IPS DF 4.7 (cell line): ENCODE data around the gene DAB2IP.

Experiments
- DNase-seq: peaks from one replicate; pipeline ENCODE4 v3.0.0-alpha.2; 2013; ENCODE audit warnings: low spot score; ENCODE audit errors: extremely low read depth

DAB2IP gene

DNA sequence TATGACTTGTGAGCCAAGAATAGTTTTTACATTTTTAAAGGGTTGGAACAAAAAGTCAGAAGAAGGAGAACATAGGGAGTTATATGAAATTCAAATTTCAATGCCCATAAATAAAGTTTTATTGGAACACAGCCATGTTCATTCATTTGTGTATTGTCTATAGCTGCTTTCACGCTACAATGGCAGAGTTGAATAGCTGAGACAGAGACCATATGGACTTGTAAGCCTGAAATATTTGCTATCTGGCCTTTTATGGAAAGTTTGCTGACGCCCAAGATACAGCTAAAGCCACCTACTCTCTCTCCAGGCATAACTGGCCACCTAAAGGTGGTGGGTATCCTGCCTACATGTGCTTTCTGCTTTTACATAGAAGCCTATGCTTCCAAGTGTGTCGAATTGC is 10.9 kb downstream of the DAB2IP start:
- DNase-seq = no peak

DNA sequence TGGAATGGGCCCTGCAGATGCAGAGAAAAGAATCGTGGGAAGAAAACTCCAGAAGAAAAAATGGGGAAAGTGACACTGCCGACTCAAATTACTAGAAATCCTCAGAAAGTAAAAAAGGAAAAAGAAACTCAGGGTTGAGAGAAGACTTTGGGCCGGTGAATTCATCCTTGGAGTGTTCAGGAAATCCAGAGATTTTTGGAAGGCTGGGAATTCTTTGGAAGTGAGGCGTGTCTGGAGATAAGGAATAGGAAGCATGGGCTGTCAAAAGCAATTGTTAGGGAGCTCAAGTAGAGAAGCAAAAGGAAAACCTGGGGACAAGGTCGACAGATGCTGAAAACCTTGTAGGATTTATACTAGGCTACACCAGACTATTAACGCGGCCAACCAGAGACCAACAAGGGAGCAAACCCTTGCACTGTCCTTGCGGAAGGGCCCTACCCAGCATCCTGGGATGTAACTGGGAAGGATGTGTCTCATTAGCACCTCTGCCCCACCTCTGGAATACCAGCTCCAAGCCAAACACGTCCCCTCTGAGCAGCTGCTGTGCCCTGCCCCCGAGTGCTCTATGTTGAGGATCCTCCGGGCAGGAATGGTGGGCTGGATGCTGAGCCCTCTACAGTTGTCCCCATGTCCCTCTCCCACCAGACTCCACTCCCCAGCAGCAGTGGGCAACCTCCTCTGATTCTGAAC is 11.6 kb downstream of the DAB2IP start:
- DNase-seq = no peak

DNA sequence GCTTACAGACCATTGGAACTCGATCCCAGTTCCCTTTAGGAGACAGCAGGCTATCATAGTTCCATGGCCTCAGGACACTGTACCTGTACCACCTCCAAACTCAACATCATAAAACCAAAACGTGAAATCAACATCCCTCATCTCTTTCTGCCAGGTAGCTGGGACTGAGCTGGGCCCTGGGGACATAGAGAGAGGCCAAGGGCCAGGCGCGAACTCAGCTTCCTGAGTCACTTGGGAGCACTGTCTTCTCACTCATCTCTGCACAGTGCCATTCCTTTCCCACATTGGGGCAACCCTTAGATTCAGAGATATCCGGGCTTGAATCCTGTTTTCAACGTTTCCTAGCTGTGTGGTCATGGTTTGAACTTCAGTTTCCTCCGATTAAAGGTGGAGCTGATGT is 12.2 kb downstream of the DAB2IP start:
- no peak for DNase-seq

DNA sequence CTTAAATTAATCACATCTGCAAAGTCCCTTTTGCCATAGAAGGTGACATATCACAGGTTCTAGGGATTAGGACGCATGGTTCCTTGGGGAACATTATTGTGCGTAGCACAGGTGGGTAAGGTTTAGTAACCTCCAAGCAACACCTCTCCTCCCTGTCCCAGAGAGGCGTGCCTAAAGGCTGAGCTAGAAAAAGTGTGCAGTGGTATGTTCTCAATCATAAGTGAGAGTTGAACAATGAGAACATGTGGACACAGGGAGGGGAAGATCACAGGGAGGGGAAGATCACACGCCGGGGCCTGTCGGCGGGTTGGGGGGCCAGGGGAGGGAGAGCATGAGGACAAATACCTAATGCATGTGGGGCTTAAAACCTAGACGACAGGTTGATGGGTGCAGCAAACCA is 14.9 kb downstream of the DAB2IP start:
- DNase-seq = no peak

DNA sequence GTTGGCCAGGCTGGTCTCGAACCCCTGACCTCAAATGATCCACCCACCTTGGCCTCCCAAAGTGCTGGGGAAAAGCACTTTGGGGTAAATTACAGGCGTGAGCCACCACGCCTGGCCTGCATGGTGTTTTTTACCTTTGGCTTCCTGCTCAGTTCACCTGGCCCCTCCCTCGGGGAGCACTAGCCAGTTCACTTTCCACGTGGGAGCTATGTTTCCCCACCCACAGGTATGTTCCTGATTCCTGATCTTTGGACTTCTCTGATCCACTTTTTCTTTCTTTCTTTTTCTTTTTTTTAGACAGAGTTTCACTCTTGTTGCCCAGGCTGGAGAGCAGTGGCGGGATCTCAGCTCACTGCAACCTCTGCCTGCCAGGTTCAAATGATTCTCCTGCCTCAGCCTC is 15.8 kb downstream of the DAB2IP start:
- no peak for DNase-seq

DNA sequence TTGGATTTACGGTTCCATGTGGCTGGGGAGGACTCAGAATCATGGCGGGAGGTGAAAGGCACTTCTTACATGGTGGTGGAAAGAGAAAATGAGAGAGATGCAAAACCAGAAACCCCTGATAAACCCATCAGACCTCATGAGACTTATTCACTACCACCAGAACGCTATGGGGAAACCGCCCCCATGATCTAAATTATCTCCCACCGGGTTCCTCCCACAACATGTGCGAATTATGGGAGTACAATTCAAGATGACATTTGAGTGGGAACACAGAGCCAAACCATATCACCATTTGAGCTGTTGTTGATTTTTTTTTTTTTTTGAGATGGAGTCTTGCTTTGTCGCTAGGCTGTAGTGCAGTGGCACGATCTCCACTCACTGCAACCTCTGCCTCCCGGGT is 16.5 kb downstream of the DAB2IP start:
- no peak for DNase-seq

DNA sequence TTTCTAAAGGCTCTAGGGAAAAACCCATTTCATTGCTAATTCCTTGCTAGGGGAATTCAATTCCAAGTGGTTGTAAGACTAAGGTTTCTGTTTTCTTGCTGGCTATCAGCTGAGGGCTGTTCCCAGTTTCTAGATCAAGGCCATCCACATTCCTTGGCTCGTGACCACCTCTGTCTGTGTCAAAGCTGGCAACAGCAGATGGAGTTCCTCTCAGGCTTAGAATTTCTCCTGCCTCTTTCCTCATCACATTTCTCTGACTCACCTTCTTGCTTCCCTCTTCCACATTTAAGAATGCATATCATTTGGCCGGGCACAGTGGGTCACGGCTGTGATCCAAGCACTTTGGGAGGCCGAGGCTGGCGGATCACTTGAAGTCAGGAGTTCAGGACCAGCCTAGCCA is 19.0 kb downstream of the DAB2IP start:
- no peak for DNase-seq

DNA sequence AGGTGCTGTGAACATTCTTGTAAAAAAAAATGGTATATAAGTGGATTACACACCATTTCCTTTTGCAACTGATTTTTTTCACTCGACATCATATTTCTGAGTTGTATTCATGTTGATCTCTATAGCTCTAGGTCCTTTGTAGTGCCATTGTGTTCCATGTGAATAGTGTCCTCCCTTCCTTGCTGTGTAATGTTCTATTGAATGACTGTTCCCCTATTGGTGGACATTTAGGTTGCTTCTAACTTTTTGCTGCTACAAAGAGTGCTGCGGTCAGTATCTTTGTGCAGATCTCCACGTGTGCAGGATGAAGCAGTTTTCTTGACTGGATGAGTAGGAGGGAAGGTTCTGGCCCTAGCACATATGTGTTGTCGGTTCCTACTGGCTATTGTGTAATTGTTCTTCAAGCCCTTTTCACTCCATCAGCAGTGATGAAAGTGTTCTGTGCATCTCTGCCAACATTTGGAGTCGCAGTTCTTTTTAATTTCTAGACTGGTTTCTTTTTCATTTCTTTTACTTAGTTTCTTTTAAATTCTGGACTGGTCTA is 20.2 kb downstream of the DAB2IP start:
- DNase-seq = no peak

DNA sequence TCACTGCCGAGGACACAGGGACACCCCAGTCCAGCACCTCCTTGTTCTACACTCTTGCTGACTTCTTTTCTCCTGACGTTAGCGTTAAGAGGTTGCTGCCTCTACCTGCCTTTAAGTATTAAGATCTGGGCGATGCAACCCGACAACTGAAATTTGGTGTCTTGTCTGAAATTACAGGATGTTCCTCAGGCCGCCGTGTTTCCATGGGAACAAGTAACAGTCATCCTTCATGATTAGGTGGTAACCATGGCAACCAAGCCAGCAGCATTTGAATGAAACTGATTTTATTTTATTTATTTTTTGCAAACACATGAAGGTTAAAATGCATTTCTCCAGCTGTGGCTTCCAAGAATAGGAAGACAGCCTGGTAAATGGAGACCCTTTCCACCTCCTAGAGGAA is 20.8 kb downstream of the DAB2IP start:
- no peak for DNase-seq

DNA sequence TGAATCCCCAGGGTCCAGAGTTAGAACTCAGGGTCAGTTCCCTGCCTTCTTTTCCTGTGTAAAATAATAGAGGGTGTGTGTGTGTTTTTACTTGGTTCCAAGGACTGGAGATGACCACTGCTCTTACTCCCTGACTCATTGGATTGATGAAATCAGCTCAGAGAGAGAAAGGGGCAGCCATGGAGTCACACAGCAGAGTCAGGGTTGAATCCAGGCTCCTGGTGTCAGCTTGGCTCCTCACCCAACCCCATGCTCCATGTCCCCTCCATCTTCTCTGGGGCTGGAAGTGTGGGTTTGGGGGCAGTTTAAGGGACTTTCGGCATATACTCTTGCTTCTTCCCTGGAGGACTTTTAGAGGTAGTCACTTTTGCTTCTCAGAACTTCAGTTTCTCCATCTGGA is 21.6 kb downstream of the DAB2IP start:
- no peak for DNase-seq

DNA sequence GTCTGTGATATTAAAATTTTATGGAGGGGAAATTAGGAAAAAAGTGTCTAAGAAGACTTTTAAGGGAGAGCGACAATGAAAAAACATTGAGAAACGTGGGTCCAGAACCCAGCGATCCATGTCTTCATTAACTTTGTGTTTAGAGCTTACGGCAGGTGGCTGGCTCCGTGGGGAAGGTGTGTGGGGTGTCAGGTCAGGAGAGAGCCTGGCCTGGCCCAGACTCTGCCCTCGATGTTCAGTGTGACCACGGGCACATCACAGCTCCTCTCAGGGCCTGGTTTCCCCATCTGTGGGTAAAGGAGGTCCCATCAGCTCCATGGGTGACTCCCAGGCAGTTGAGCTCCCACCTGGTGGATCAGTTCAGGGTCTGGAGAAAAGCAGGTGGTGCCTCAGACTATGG is 22.1 kb downstream of the DAB2IP start:
- DNase-seq = no peak

DNA sequence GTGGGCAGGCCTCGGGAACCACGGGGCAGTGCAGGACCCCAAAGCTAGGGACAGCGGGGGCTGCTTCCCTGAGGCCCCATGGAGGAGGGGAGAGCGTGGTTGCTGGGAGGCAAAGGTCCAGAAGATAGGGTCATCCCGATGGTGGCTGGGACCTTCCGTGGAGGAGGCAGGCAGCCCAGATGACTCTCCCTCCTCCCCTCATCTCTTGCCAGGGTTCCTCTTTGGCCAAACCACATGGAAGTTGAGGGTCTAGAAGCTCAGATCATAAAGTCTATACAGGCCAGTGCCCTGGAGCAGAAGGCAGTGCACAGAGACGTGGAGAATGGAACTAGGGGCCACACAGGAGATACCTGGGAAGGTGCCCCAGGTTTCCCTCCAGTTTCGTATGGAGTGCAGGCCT is 22.6 kb downstream of the DAB2IP start:
- no peak for DNase-seq

DNA sequence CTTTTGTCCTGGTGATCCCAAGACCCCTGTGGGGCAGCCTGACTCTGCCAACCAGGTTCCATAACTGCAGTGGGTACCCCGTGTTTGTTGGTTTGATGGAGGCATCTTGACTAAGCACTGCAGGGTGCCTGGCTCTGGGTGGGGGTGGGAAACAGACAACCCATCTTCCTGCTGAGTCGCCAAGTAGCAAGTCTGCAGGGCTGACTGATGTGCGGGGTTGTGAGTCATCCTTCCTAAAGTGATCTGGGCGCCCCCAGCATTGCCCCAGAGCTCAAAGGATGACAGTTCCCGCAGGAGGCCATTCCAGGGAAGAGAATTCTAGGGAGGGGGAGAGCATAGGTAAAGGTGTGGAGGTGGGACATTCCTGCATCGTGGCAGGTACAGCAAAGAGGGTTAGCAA is 23.5 kb downstream of the DAB2IP start:
- no peak for DNase-seq

DNA sequence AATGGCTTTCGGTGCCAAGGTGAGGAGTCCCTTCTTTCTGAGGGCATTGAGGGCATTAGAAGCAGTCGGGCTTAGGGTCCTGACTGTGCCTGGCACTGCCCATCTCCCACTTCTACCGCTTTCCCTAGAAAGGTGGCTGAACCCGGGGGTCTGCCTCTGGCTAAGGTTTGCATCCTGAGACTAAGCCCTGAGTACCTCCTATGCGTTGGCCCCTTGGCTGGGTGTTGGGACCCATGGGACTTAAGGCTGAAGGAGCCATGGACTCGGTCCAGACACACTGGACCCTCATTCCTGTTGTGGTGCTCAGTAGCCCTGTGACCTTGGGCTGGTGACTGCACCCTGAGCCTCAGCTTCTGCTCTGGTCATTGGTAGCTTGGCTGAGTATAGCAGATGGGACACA is 23.9 kb downstream of the DAB2IP start:
- DNase-seq = no peak

DNA sequence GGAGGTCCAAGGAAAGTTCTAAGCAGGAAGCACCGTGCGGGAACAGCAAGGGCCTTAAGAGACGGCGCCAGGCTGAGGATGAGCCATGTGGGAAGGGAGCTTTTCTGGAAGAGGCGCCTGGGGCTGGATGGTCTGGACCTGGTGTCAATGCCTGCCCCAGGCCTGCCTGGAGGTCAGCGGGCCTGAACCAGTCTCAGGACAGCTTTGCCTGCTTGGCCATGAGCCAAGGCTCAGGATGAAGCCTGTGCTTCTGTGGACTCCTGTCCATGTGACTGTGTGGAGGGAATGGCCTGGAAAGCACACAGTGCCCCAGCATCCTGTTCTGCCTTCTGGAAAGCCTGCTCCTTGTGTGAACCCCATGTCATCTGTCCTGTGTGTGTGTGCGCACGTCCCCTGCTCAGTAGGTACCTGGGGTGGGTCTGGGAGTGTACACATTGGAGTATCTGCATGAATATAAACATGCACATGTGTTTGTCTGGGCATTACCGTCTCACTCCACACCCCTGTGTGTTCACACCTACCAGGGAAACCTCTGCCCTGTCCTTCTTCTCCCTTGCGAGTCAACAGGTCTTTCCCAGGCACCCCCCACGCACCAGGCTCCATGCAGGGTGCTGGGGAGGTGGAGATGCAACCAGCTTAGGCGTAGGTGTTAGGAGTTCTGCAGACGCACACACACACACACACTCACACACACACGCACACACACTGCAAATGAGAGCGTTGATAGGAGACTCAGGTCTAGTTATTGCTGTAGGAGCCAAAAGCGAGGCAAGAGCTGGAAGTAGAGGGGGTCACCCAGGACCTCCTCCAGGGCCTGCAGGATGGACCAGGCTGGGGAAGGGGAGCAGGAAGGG is 24.8 kb downstream of the DAB2IP start:
- DNase-seq = no peak

DNA sequence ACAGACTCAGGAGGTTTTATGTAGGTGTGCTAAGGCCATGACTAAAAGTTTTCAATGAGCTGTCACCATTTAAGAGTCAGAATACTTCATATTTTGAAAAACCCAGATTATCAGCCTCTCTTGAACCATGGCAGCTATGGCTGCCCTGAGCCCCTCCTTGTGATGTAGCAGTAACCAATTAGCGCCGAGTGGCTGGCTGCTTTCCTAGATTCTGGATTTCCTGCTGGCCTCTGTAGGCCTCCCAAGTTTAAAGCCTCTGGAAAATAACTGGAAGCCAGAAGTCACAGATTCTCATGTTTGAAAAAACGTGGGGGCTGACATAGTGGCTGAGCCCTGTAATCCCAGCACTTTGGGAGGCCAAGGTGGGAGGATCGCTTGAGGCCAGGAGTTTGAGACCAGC is 25.5 kb downstream of the DAB2IP start:
- no peak for DNase-seq

DNA sequence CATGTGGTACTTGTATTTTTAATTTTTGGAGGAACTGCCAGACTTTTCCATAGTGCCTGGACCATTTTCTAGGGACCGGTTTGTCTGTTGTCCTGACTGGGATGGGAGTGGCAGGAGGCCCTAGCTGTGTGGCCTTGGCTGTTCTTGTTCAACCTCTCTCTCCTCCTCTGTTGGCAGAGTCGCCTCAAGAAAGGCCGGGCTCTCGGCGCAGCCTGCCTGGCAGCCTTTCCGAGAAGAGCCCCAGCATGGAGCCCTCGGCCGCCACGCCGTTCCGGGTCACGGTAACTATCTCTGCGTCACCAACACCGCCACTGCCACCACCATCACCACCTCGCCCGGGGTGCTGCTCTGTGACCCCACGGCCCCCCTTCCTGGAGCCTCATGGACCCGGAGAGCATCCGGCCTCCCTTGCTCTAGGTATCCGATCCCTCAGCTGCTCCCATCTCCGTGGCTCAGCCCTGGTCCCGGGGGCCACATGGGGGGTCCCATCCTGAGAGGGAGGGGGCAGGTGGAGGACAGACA is 27.1 kb downstream of the DAB2IP start:
- DNase-seq = no peak

DNA sequence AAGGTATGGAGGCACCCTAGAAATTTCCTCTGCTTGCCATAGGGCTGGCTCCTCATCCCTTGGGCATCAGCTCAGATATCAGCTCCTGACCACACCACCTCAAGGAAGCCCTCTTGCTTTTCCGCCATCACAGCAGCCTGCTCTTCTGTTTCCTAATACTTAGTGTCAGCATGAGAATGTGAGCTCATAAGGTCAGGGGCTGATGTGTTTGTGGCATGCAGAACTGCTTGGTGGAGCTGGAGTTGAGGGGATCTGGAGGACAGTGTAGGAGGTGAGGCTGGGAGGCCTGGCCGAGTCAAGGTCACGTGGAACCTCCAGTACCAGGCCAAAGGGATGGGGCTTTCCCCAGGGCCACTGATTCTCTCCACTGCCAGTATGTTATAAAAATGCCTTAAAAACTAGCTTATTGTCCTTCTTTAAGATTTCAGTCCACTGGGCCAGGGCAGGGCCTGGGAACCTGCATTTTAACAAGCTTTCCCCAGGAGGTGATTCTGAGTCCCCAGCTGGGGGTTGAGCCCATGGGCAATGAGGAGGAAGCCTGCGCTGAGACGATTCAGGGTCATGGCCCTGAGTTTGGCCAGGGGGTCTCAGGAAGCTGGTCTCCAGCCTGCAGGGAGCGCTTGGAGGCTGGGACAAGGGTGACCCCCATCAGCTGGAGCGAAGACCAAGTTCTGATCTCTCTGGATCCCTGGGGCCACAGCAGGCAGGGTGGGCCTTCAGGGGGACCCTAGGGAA is 28.6 kb downstream of the DAB2IP start:
- DNase-seq = no peak

DNA sequence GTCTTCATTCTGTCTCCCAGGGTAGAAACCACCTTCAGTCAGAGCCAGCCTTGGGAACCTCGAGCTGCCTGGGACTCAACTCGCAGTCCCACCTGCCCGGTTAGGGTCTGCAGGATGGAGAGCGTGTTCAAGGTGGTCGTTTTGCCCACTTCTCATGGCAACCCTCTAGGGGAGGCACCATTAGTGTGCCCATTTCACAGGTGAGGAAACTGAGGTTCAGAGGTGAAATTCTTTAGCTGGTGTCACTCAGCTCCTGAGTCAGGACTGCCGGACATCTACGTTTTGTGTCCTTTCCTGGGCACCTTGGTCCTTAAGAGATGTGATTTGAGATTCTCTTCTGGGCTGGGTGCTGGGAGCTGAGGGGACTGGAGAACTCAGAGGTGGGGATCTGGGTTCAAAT is 30.0 kb downstream of the DAB2IP start:
- DNase-seq = no peak

DNA sequence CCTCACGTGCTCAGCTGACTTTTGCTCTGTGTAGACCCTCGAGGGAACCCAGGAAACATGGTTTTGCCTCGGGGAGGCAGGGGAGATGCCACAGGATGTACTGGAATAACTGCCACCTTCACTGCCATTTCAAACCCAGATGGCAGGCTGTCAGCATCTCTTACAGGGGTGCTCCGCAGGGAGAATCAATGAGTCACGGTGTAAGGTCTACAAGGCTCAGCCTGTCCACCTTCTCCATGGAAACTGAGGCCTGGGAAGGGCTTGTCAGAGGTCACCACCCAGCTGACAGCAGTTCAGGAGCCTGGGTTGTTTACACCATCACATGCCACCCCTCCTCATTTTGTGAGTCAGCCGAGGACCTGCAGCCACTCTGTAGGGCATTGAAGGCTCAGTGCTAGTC is 30.8 kb downstream of the DAB2IP start:
- no peak for DNase-seq

DNA sequence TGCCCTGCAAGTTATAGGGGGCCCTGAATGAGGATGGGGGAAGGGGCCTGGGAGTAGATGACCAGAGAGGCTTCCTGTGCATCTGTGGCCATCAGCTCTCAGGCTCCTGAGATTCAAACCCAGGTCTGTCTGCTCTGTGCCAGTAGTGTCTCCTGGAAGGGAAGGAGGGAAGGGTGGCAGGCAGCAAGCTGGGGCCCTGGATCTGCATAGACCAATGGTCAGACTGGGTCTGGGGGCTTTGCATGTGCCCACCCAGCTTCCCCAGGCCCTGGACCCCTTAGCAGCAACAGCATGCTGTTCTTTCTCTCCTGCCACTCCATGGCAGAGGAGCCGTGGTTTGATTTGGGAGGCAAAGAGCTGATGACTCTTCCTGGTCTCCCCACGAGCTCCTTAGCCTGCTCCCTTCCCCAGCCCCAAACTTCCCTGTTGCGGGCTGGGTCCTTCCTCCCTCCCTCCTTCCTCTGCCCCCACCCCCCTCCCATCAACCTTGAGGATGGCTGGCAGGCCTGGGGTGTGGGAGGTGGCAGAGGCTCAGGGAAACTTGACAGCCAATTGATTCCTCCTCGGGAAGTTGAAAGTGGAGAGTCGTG is 31.6 kb downstream of the DAB2IP start:
- DNase-seq = no peak

DNA sequence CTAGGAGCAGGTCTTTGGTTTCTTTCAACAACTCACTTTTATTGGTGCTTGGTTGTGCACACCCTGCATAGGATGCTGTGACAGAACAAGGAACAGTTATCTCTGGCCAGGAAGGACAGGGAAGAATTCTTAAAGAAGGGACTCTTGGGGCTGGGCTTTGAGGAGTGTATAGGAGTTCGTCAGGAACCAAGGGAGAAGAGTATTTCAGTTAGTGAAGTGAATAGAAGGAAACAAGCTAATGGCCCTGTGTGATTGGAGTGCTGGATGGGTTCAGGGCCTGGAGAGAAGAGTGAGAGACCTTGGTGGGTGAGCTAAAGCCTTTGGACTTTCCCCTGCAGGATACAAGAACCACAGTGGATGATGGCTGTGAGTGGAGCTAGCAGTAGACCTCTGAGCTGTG is 32.2 kb downstream of the DAB2IP start:
- DNase-seq = no peak
